DOHH2 (cell line): ENCODE measurements around the gene PRX.

Experiments
- H3F3A ChIP-seq: fragments of 200-600 bp; sonication (generic), shearing (Covaris generic); 2 replicates; pipeline ENCODE4 v1.6.0; 2016; ENCODE audit warnings: antibody characterized with exemption, mild to moderate bottlenecking; ENCODE audit not compliant: control insufficient read depth, insufficient read depth
- H3K27ac ChIP-seq: fragments of 200-600 bp; sonication (generic); 2 replicates; pipeline ENCODE4 v1.5.1; 2014; ENCODE audit warnings: low read depth, mild to moderate bottlenecking, low read length, moderate library complexity
- H3K27me3 ChIP-seq: fragments of 200-600 bp; sonication (generic); 2 replicates; pipeline ENCODE4 v1.6.1; 2014; ENCODE audit warnings: mild to moderate bottlenecking, low read length, mixed read lengths; ENCODE audit not compliant: control insufficient read depth
- H3K36me3 ChIP-seq: fragments of 200-600 bp; sonication (generic); 2 replicates; pipeline ENCODE4 v1.6.1; 2014; ENCODE audit warnings: mild to moderate bottlenecking, low read length, moderate library complexity, mixed read lengths; ENCODE audit not compliant: control insufficient read depth
- H3K4me1 ChIP-seq: fragments of 200-600 bp; sonication (generic); 2 replicates; pipeline ENCODE4 v1.6.1; 2014; ENCODE audit warnings: mild to moderate bottlenecking, low read length, mixed read lengths; ENCODE audit not compliant: control insufficient read depth
- H3K4me2 ChIP-seq: fragments of 200-600 bp; sonication (generic); 2 replicates; pipeline ENCODE4 v1.6.0; 2014; ENCODE audit warnings: mild to moderate bottlenecking, low read length, moderate library complexity
- H3K4me3 ChIP-seq: fragments of 200-600 bp; sonication (generic); 2 replicates; pipeline ENCODE4 v1.5.1; 2014; ENCODE audit warnings: mild to moderate bottlenecking, low read length, mixed read lengths
- H3K79me2 ChIP-seq: fragments of 200-600 bp; sonication (generic); 2 replicates; pipeline ENCODE4 v1.6.1; 2014; ENCODE audit warnings: mild to moderate bottlenecking, low read length, mixed read lengths; ENCODE audit not compliant: control insufficient read depth
- H3K9me2 ChIP-seq: fragments of 200-600 bp; sonication (generic); replicated peaks from 2 replicates; pipeline ENCODE4 v1.6.1; 2014; ENCODE audit warnings: mild to moderate bottlenecking, low read length, mixed read lengths; ENCODE audit not compliant: control insufficient read depth
- H3K9me3 ChIP-seq: fragments of 200-600 bp; sonication (generic); 2 replicates; pipeline ENCODE4 v1.6.1; 2014; ENCODE audit warnings: antibody characterized with exemption, low read length, mixed read lengths; ENCODE audit not compliant: control insufficient read depth, insufficient read depth
- H4K20me1 ChIP-seq: fragments of 200-600 bp; sonication (generic); 2 replicates; pipeline ENCODE4 v1.6.0; 2014; ENCODE audit warnings: low read depth, mild to moderate bottlenecking, antibody characterized with exemption, low read length, moderate library complexity; ENCODE audit not compliant: control insufficient read depth, insufficient read depth
- CTCF ChIP-seq: fragments of 200-600 bp; sonication (generic); IDR thresholded peaks from one replicate; pipeline ENCODE4 v1.5.1; 2014; ENCODE audit warnings: antibody characterized with exemption, mild to moderate bottlenecking, low read depth, low read length; ENCODE audit not compliant: poor library complexity, severe bottlenecking
- EZH2phosphoT487 ChIP-seq: fragments of 200-600 bp; sonication (generic); IDR thresholded peaks from 2 replicates; pipeline ENCODE4 v1.6.1; 2017; ENCODE audit warnings: borderline replicate concordance, mild to moderate bottlenecking, antibody characterized with exemption, low read length, moderate library complexity, mixed read lengths

Gene PRX

GRCh38 chr19:40445780-40446262, 32.6 kb upstream of the PRX start:
- Histone ChIP-seq H3K9me2 (no peaks in the 10 kb centered on the region), H3K4me3 (no peak overlapping the region), H3K36me3 (peaks cover 21% of the 10 kb centered on the region), H3F3A (peaks cover 5% of the 10 kb centered on the region), H3K27me3 (no peaks in the 10 kb centered on the region), H3K79me2 (peaks cover 28% of the 10 kb centered on the region), H3K4me2 (no peak overlapping the region), H3K4me1 (peaks cover 18% of the 10 kb centered on the region), H3K27ac (no peak overlapping the region), H3K9me3 (no peaks in the 10 kb centered on the region), H4K20me1 (no peaks in the 10 kb centered on the region)
- TF ChIP-seq CTCF: no peak
- no peak for TF ChIP-seq EZH2phosphoT487

DNA sequence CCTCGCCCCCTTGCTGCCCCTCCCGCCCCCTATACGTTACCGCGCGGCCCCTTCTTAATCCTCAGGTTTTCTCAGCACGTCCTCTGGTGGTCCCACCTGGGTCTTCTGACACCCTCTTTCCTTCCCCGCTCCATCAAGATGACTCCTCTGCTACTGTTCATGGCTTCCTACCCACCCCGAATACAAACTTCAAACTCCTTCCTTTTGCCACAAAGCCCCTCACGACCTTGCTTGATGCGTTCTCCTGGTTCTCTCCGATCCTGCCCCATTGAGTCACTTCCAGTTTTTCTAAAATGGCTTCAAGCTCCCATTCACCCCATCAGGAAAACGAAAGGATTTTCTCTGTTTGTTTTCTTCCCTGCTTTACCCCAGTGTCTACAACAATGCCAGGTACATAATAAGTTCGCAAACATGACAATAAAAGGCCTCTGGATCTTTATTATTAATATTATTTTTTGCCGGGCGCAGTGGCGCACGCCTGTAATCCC, 31.7 kb upstream of the PRX start:
- Histone ChIP-seq H3K9me3 (no peaks in the 10 kb centered on the region), H3K27ac (no peak overlapping the region), H3F3A (peaks cover 5% of the 10 kb centered on the region), H3K36me3 (peaks cover 31% of the 10 kb centered on the region), H3K27me3 (no peaks in the 10 kb centered on the region), H3K4me1 (peaks cover 18% of the 10 kb centered on the region), H3K9me2 (no peaks in the 10 kb centered on the region), H4K20me1 (no peaks in the 10 kb centered on the region), H3K4me3 (peak overlapping the region; percentile 97), H3K79me2 (peaks cover 35% of the 10 kb centered on the region), H3K4me2 (peak overlapping the region; percentile 91)
- peak; percentile 61 for TF ChIP-seq CTCF
- no peak for TF ChIP-seq EZH2phosphoT487

GRCh38 chr19:40444000-40444824, 31.0 kb upstream of the PRX start, which contains the start of gene SERTAD3:
SERTAD3 (minus strand) TSS chr19:40444335; CDS start chr19:40442080, 2,255 bp downstream.
- Histone ChIP-seq H3K27me3 (no peaks in the 10 kb centered on the region), H3K36me3 (peaks cover 32% of the 10 kb centered on the region), H3K4me2 (peak within 1 kb of the TSS; percentile 91), H3K4me3 (peak within 1 kb of the TSS; percentile 97), H3K9me2 (no peaks in the 10 kb centered on the region), H3K79me2 (peaks cover 35% of the 10 kb centered on the region), H3K4me1 (peaks cover 18% of the 10 kb centered on the region), H3F3A (peaks cover 5% of the 10 kb centered on the region), H4K20me1 (no peaks in the 10 kb centered on the region), H3K27ac (peak within 1 kb of the TSS; percentile 89), H3K9me3 (no peaks in the 10 kb centered on the region)
- no peak for TF ChIP-seq EZH2phosphoT487
- TF ChIP-seq CTCF: no peak
